Putamen (tissue), 1 donor: ENCODE data around the gene ZNF71.
A peak's percentile ranks its signal among the peaks of the same experiment; 100 is the strongest.
"Not testable (repeated sequence)": the region's sequence is repeated elsewhere in the genome, so short reads cannot be mapped to it uniquely, and the experiment has no call there.

Experiments used
- DNase-seq: peaks from one replicate; pipeline ENCODE4 v3.0.0-alpha.2; 2016; ENCODE audit warnings: low spot score

The ZNF71 gene

DNA sequence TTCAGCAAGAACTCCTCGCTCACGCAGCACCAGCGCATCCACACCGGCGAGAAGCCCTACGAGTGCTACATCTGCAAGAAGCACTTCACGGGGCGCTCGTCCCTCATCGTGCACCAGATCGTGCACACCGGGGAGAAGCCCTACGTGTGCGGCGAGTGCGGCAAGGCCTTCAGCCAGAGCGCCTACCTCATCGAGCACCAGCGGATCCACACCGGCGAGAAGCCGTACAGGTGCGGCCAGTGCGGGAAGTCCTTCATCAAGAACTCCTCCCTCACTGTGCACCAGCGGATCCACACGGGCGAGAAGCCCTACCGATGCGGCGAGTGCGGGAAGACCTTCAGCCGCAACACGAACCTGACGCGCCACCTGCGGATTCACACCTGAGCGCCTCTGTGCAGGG lies 27.3 kb downstream of the ZNF71 start:
- no peak for DNase-seq

DNA sequence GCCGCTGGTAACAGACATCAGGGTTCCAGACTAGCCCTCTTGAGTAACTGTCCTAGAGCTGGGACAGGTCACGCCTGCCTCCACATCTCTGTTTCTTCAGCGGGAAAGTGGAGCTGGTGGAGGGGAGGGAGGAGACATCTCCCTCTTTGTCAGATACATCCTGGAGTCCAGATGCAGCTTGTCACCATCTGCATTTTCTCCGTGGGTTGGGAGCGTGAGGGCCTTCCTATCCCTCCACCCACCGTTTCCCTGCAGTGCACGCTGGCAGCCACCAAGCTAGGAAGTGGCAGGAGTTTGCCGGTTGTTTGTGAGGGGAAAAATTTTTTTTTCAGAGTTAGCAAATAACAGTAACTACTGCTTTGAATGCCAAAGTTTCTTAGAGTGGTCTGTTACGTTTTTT lies 27.9 kb downstream of the ZNF71 start:
- DNase-seq: no peak

DNA sequence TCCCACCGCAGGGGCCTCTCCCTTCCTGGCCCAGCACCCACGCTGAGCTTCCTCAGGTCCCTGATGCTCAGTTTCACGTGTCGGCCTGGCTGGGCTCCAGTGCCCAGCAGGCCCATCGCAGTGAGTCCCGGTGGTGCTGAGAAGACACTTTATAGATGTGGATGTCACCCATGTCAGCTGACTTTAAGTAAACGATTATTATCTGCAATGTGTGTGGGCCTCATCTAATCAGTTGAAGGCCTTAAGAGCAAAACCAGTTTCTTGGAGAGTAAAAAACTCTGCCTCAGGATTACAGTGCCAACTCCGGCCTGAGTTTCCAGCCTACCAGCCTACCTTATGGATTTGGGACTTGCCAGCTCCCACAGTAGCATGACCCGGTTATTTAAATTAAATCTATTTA lies 30.6 kb downstream of the ZNF71 start:
- no peak for DNase-seq

- DNase-seq: peak; percentile 65
Observed at GRCh38 chr19:56633021-56633420, 37.9 kb downstream of the ZNF71 start.

DNA sequence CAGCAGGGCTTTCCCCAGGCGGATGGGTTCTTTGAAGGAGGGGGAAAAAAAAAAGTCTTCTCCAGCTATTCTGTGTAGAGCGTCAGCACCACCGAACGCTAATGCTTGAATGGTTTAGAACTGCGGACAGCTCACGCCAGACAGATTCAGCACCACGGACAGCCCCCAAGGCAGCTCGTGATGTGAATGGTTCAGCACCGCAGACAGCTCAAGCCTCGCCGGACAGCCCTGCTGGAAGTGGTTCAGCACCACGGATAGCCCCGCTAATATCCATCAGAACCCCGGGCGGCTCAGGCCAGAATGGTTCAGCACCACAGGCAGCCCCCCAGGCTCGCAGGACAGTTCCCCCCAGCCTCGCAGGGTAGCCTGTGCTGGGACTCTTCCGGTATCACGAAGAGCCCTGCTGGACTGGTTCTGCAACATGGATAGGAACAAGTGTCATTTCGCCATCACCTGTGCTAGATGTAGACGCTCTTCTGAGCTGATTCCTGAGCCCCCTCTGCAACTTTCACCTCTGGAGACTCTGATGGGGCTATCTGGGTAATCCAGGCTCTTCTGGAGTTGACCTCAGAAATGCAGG lies 43.0 kb downstream of the ZNF71 start:
- DNase-seq: peak; percentile 55

DNA sequence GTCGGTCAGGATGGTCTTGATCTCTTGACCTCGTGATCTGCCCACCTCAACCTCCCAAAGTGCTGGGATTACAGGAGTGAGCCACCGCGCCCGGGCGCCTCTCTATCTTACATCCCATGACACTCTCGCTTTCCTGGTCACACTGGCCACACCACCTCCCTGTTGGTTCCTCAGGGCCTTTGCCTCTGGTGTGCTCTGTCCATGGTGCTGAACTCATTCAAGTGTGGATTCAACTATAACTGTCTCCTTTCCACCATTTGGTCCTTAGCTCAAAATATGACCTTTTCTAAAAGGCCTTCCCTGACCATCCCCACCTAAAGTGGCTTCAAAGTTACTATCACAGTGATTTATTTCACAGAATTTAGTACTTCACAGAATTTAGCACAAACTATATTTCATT lies 44.1 kb downstream of the ZNF71 start:
- no peak for DNase-seq

DNA sequence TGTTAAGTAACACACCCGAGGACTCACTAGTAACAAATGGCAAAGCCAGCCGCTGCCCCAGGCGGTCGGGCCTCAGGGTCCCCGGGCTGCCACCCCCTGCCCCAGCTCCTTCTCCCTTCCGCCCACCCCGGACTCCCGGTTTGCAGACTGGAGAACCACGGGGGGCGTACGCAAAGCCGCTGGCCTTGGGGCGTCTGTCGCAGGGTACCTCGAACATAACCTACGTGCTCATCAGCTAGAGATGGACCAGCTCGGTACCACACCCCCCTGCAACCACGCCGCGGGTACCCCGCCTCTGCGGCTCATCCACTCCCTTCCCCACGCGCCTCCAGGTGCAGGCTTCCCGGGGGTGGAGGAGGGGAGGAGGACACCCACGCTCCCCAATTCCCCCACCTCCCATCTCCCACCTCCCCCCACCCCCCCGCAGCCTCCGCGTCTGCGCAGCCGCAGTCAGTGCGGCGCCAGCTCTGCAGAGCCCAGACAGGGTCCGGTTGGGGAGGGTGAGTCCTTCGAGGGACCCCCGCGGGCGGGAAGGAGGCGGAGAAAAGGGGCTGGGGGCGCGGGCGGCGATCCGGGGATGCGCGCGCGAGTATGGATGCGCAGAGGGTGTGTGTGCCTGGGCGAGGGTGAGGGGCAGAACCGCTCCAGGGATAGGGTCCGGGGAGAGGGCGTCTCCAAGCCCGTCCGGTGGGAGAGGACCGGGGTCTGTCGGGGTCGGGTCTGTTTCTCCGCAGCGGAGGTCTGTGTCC lies 47.8 kb downstream of the ZNF71 start, which contains the start of gene SMIM17:
SMIM17 (plus strand) TSS at position 449 of the 749 bp plus-strand sequence. CDS start 2,509 bp downstream, outside the sequence.
- no peak for DNase-seq

DNA sequence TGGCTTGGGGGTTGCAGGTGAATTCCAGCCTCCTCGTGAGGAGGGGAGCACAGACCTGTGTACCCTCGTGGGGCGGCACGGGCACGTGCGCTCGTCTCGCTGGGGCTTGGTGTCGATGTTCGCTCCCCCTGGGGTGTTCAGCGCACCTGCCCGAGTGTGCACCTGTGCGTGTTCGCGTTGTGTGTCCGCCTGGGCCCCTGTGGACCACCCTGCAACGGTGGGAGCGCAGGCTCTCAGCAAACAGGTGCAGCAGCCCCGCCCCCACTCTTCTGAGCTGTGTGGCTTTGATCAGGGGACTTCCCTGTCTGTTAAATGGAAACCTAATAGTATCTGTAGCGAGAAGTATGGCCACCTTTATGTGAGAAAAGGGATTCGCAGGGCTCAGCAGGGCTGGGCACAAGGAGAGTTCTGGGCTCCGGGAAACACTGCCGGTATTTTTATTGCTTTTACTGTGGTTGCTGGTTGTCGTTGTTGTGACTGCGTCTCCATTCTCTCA lies 48.4 kb downstream of the ZNF71 start:
- DNase-seq: no peak

GRCh38 chr19:56654151-56654550 lies 59.0 kb downstream of the ZNF71 start:
- DNase-seq: no peak

GRCh38 chr19:56660381-56661107 lies 65.4 kb downstream of the ZNF71 start:
- no peak for DNase-seq

DNA sequence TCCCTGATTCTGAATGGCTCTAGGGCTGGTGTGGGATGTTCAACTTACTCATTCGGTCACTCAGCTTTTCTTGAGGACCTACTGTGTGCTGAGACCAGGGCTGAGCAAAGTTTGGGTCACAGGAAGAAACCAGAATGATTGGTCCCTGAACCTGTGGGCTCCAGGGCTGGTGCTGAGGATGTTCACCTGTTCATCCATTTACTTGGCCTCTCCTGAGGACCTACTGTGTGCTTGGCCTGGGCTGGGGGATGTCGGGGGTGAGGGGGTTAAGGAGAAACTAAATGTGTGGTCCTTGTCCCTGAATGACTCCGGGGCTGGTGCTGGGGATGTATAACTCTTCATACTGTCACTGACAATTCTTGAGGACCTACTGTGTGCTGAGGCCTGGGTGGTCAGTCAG lies 66.1 kb downstream of the ZNF71 start:
- DNase-seq: no peak

DNA sequence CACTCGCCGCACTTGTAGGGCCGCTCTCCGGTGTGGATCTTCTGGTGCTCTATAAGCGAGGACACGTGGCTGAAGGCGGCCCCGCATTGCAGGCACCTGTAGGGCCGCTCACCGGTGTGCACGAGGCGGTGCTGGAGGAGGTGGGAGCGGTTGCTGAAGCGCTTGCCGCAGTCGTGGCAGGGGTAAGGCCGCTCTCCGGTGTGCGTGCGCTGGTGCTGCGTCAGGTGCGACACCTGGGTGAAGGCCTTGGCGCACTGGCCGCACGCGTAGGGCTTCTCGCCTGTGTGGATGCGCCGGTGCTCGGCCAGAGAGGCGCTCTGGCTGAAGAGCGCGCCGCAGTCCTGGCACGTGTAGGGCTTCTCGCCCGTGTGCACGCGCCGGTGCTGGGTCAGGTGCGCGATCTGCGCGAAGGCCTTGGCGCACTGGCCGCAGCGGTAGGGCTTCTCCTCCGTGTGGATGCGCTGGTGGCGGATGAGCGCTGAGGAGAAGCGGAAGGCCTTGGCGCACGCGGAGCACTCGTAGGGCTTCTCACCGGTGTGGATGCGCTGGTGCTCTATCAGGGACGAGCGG lies 68.9 kb downstream of the ZNF71 start:
- no peak for DNase-seq

GRCh38 chr19:56664511-56664910 lies 69.4 kb downstream of the ZNF71 start:
- no peak for DNase-seq

- DNase-seq: no peak
Observed at GRCh38 chr19:56667311-56667870, 72.3 kb downstream of the ZNF71 start.

- no peak for DNase-seq
Observed at GRCh38 chr19:56668676-56669075, 73.6 kb downstream of the ZNF71 start.

- DNase-seq: no peak
Observed at GRCh38 chr19:56670401-56670960, 75.4 kb downstream of the ZNF71 start.

- no peak for DNase-seq
Observed at GRCh38 chr19:56670961-56671612, 76.0 kb downstream of the ZNF71 start.

- DNase-seq: peak; percentile 95
Observed at GRCh38 chr19:56671613-56671994, 76.5 kb downstream of the ZNF71 start, which contains the start of gene ZNF835. Gene ZNF835, minus strand, starts transcription at chr19:56671757. Its CDS starts 6,559 bp downstream, at chr19:56665198.

DNA sequence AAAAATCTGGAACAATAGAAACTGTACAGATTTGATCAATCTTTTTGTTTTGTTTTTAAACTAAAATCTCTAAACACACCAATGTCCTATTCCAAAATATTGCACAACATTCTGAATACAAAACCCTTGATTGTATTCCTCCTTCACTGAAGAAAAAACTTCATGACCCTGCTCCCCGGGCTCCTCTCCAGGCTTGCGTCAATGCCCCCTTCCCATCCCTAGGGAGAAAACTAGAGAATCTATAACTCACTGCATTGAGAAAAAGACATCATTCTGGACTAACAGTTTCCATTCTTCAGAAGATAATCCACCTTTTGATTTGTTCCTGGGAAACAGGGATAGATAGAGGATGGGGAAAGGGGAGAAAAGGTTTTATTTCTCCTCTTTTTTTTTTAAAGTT lies 77.5 kb downstream of the ZNF71 start:
- not testable (repeated sequence) for DNase-seq
